NCI-H2227 (cell line): Measurements from ENCODE around the gene P3H1.
"Not testable (repeated sequence)": the region's sequence is repeated elsewhere in the genome, so short reads cannot be mapped to it uniquely, and the experiment has no call there.

Experiments
- DNase-seq: peaks from one replicate; lab custom pipeline; 2025; ENCODE audit not compliant: unreplicated experiment; lab: John Stamatoyannopoulos, UW

The P3H1 gene

GRCh38 chr1:42774928-42775526 is 8.2 kb upstream of the P3H1 start:
- no peak for DNase-seq

GRCh38 chr1:42773420-42773819 is 6.6 kb upstream of the P3H1 start:
- DNase-seq, result no peak

GRCh38 chr1:42769811-42770210 is 3.0 kb upstream of the P3H1 start:
- no peak for DNase-seq

DNA sequence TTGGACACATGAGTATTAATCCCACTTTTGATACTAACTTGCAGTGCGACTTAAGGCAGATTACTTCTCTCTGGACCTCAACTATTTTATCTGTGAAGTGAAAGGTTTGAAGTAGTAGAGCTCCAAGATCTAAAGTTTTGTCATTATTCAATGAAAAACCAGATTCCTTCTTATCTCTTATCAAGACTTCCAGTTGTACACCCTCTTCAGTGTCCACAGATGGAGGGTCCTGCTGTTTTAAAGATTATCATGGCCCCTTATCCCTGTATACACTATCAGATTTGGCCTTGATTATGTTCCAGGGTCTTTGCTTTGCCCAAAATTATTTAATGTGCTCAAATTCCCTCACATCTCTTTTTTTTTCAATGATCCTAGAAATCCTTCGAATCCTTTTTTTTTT is 1.3 kb upstream of the P3H1 start:
- DNase-seq, result no peak

DNA sequence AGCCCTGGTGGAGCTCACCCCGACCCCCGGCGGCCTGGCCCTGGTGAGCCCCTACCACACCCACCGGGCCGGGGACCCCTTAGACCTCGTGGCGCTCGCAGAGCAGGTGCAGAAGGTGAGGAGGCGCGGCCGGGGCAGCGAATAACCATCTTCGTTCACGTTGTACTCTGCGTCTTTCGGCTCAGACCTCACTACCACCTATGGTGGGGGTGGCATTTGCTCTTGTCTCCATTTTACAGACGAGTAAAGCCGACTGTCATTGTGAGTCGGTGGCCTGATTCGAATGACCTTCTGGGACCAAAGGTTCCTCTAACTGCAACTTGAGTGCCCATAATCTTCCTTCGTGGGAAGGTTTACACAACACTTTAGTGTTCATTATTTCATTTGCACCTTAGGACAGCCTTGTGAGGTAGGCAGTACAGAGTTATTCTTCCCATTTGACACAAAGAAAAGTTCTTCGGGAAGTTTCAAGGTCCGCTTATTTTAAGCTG is 727 bp upstream of the P3H1 start:
- peak; percentile 67 for DNase-seq

DNA sequence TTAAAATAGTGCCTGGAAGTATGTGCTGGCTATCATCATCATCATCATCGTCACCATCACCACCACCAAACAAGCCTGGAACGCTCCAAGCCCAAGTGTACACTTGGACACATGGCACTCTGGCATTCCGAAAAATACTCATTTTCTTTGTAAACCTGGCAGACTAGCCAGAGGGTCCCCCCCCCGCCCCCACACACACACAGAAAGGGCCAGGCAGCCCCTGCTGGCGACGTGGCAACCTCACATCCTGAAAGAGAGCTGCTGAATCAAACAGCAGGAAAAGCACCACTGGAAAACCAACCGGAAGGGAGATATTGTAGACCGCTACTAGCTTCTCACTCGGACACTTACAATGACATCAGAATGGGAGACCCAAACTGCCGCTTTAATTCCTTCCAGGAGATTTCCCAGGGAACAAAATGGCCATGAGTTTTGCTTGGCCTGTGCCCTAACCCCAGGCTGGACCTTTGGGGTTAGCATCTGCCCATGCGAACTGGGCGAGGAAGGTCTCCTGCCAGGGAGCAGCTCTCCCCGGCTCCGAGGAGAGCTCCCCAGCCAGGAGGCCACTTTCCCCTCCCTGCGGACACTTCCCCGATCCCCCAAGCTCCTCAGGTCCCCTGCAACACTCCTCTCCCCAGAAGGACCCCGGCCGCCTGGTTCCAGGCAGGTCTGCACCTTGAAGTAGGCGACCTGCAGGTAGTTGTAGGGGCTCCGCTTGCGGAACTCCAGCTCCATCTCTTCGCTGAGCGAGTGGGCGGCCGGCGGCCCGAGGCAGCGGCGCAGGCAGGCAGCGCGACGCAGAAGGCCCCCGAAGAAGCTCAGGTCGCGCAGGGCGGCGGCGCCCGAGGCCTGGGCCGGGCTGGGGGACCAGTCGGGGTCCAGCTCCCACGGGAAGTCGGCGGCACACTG is 742 bp downstream of the P3H1 start:
- DNase-seq, result peak; percentile 78

DNA sequence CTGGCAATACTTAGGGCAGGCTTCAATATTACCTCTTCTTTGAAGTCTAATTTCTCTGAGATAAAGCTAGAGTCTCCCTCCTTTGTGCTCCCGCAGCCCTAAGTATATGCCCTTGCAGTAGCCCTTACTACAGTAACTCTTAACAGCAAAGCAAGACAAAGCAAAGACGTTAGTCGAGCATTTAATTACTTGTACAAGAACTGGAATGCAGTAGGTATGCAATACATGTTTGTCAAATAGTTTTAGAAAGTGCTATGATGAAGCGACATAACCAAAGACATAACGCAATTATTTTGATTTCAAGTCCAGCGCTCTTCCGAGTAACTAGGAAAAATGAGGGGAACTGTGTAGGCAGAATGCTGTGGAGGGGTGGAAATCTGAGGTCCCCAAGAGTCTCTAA is 1.6 kb downstream of the P3H1 start:
- peak; percentile 11 for DNase-seq

- DNase-seq, result no peak
These were observed 4.6 kb downstream of the P3H1 start for GRCh38 chr1:42762269-42762668.

GRCh38 chr1:42761567-42761966 is 5.3 kb downstream of the P3H1 start:
- no peak for DNase-seq

GRCh38 chr1:42759114-42759513 is 7.7 kb downstream of the P3H1 start:
- DNase-seq, result no peak

- no peak for DNase-seq
These were observed 8.2 kb downstream of the P3H1 start for GRCh38 chr1:42758641-42759040.

GRCh38 chr1:42757892-42758275 is 8.9 kb downstream of the P3H1 start:
- DNase-seq, result no peak

DNA sequence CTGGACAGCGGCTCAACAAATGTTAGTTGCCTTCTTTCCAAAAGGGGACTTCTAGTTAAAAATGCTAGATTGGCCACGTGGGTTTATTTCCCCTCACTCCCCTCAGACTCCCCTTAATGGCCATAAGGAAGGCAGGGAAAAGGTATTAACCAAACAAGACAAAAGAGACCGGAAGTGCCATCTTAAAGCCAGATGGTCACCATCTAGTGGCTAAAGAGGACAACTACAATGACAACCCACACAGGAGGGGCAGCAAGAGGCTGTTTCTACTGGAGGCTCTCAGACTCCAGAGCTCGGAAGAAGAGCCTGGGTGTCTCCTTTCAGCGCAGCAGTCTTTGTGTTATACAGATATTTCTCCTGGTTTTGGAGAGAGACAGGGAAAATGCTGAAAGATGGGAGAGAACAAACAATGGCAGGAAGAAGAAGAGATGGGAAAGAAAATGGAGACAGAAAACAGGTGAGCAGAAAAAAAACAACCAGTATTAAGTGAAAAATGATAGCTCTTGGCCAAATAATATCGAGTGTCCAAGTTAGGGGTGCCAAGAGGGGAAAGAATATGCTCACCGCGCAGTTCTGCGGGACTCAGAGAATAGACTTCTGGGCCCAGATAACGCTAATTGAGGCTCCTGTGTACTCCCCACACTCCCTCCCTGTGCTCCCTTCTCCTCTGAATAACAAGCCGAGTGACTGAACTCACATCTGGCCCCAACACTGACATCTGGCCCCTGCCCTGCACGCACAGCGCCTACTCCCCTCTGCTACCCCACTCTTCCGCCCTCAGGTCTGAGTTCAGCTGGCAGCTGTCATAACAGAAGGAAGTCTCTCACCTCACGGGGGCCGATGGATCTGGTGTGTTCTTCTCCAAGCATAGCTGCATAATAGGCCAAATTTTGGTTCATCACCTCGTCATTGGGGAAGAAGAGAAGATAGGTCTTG is 9.6 kb downstream of the P3H1 start:
- peak; percentile 79 for DNase-seq

GRCh38 chr1:42753070-42753469 is 13.8 kb downstream of the P3H1 start:
- no peak for DNase-seq

DNA sequence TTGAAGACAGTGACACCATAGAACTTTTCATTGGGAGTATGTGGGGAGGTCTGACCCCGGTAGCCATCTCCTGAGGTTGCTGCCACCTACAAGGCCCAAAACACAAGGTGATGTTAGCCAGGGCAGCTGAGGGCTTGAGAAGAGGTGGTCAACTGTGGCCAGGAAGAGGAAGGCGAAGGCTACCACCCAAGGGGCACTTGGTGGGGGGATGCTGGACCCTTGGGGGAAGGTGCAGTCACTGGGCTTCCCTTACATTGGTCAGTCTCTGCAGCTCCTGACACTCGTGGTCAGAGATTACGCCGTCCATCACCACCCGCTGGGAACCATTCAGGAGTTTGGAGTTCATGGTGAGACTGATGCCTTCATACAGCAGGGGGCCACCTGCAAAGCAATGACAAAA is 14.5 kb downstream of the P3H1 start:
- no peak for DNase-seq

- not testable (repeated sequence) for DNase-seq
These were observed 15.2 kb downstream of the P3H1 start for GRCh38 chr1:42751511-42752070.

DNA sequence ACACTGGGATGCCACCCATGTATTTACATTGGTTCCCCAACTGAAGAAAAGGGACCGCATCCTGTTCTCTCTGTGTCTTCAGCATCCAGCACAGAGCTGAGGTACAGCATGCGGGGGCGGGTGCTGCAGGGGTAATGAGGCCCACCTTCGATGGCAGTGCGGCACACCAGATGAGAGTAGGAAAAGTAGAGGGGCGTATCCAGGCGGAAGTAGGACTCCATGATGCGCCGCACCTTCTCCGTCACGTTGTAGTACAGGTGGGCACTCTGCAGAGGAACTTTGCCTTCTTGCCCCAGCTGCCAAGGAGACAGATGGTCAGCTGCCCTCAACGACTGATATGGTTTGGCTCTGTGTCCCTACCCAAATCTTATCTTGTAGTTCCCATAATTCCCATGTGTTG is 16.8 kb downstream of the P3H1 start:
- no peak for DNase-seq

DNA sequence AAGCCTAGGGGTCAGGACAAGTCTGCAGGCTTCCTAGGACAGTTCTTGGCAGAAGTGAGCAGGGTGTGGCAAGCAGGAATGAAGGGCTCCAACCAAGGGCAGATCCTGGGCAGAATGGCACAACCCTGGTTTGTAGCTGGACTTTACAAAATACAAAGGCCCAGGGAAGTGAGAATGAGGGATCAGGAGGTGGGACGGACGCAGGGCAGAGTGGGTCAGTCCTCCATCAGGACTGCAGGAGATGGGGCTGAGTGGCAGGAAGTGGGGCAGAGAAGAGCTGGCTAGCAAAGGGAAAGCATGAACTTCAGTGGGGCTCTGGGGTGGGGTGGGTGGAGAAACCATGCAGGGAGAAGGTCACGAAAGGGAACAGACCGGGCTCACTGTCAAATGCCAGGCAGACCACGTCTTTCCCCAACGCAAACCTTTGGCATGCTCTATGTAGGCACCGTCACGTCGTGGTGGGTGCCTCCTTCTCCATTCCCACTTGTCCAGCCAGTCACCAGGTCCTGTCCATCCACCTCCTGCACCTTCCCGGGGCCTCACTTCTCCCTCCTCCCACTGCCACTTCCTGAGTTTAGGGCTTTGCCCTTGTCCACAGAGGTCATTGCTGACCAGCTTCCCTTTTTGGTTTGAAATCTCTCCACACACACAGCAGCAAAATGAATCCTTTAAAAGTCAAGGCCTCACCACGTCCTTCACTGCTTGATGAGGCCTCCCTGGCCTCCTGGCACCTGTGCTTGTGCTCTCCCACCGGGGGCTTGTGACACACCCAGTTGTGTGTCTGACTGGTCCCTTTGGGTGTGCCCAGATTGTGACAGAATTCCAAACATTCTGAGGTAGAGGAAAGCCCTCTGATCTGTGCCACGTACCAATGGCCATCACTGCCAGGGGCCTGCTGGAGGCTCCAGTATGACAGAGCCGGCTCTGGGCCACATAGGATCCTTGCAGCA is 18.1 kb downstream of the P3H1 start:
- DNase-seq, result no peak

GRCh38 chr1:42748021-42748420 is 18.8 kb downstream of the P3H1 start:
- no peak for DNase-seq

DNA sequence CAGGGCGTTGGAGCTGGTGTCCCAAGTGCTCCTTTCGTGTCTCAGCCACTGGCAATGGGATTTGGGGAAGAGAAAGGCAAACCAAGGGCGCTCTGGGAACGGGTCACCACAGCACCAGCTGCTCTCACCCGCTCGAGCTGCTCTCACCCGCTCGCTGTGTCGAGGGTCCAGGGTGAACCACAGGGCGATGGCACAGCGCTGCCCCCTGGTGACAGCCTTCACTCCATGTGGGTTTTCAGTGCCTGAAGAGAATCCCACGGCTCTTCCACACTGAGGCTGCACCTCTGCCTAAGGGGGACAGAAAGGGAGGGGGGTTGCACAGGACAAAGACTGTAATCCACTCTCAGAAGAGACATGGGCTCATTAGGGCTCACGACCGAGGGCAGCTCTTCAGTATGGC is 19.7 kb downstream of the P3H1 start:
- DNase-seq, result peak; percentile 47
